Measurements from ENCODE around the gene ADARB2. TPM values are rescaled to one million over a fixed set of nuclear protein-coding genes. Genes with fewer than 3 reads are reported as not detected.

ADARB2 gene
- polyA plus RNA-seq, 1 of the 3 experiments (the other 2 are of a cell fraction): not detected

GRCh38 chr10:1552406-1552805 lies 184.9 kb downstream of the ADARB2 start:
- H3K9me3 ChIP-seq: no peaks in the 10 kb centered on the region
- POLR2A ChIA-PET: no interaction called here

More at GRCh38 chr10:1552406-1552805, 184.9 kb downstream of the ADARB2 start:
- no peaks in the 10 kb centered on the region for H3K79me2 ChIP-seq (ENCODE audit: insufficient read depth)
- H3F3A ChIP-seq (replicated peaks; ENCODE audit: insufficient read depth): no peaks in the 10 kb centered on the region
- TF ChIP-seq RXRA (IDR thresholded peaks at IDR 0.05; ENCODE audit: borderline replicate concordance, low read depth) (no peak), CHD2 (IDR thresholded peaks at IDR 0.05; ENCODE audit: low read length, partially characterized antibody) (no peak), POLR2AphosphoS5 (IDR thresholded peaks at IDR 0.05; ENCODE audit: low read depth, low read length) (no peak), GABPA (IDR thresholded peaks at IDR 0.05; ENCODE audit: low read depth) (no peak), TAF1 (IDR thresholded peaks at IDR 0.05; ENCODE audit: borderline replicate concordance, low read depth, low read length) (no peak), MXI1 (IDR thresholded peaks at IDR 0.05; ENCODE audit: low read depth, low read length) (no peak), SIN3A (IDR thresholded peaks at IDR 0.05; ENCODE audit: borderline replicate concordance, low read depth, low read length) (no peak), FOSL2 (IDR thresholded peaks at IDR 0.05; ENCODE audit: borderline replicate concordance, low read depth) (no peak), RCOR1 (IDR thresholded peaks at IDR 0.05; ENCODE audit: low read length) (no peak), ELF1 (IDR thresholded peaks at IDR 0.05) (no peak), JUND (IDR thresholded peaks at IDR 0.05) (no peak), NFIC (IDR thresholded peaks at IDR 0.05; ENCODE audit: borderline replicate concordance) (no peak), USF1 (IDR thresholded peaks at IDR 0.05; ENCODE audit: borderline replicate concordance, low read depth) (no peak)
- TF ChIP-seq, protein P1, sequence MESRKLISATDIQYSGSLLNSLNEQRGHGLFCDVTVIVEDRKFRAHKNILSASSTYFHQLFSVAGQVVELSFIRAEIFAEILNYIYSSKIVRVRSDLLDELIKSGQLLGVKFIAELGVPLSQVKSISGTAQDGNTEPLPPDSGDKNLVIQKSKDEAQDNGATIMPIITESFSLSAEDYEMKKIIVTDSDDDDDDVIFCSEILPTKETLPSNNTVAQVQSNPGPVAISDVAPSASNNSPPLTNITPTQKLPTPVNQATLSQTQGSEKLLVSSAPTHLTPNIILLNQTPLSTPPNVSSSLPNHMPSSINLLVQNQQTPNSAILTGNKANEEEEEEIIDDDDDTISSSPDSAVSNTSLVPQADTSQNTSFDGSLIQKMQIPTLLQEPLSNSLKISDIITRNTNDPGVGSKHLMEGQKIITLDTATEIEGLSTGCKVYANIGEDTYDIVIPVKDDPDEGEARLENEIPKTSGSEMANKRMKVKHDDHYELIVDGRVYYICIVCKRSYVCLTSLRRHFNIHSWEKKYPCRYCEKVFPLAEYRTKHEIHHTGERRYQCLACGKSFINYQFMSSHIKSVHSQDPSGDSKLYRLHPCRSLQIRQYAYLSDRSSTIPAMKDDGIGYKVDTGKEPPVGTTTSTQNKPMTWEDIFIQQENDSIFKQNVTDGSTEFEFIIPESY (IDR thresholded peaks at IDR 0.05; ENCODE audit: borderline replicate concordance, low read depth): no peak
- TF ChIP-seq, protein P2, sequence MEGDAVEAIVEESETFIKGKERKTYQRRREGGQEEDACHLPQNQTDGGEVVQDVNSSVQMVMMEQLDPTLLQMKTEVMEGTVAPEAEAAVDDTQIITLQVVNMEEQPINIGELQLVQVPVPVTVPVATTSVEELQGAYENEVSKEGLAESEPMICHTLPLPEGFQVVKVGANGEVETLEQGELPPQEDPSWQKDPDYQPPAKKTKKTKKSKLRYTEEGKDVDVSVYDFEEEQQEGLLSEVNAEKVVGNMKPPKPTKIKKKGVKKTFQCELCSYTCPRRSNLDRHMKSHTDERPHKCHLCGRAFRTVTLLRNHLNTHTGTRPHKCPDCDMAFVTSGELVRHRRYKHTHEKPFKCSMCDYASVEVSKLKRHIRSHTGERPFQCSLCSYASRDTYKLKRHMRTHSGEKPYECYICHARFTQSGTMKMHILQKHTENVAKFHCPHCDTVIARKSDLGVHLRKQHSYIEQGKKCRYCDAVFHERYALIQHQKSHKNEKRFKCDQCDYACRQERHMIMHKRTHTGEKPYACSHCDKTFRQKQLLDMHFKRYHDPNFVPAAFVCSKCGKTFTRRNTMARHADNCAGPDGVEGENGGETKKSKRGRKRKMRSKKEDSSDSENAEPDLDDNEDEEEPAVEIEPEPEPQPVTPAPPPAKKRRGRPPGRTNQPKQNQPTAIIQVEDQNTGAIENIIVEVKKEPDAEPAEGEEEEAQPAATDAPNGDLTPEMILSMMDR (IDR thresholded peaks at IDR 0.05): no peak
- no peaks in the 10 kb centered on the region for H3K36me3 ChIP-seq (replicated peaks in 1 of 2; ENCODE audit: control insufficient read depth in 1 of 2, insufficient read depth in 2 of 2, low read length in 1 of 2)
- H3K27me3 ChIP-seq (ENCODE audit: insufficient read depth): no peaks in the 10 kb centered on the region
- H3K4me3 ChIP-seq (ENCODE audit: low read depth in 2 of 2, low read length in 1 of 2): no peak overlapping the region
- WGBS (ENCODE audit: low lambda C conversion rate): 37% methylated on average over 9 of the region's 9 CpGs
- no peak overlapping the region for H2AFZ ChIP-seq (ENCODE audit: low read depth)
- no peak overlapping the region for H3K27ac ChIP-seq (ENCODE audit: low read depth in 2 of 2, low read length in 1 of 2)
- no peak overlapping the region for H3K4me2 ChIP-seq
- H3K4me1 ChIP-seq (ENCODE audit: control insufficient read depth in 1 of 2, insufficient read depth in 2 of 2, low read depth in 1 of 2, low read length in 1 of 2): peaks cover 0 to 11% of the 10 kb centered on the region in 2 experiments; a peak in 1 of 4 replicates
- CTCF ChIA-PET: no interaction called here
- no peaks in the 10 kb centered on the region for H3K9me2 ChIP-seq
- H3K9ac ChIP-seq: no peak overlapping the region
- no peaks in the 10 kb centered on the region for H4K20me1 ChIP-seq (ENCODE audit: insufficient read depth)
- no peak for DNase-seq
